AG04450 (cell line): ENCODE measurements around the gene MT1A. TPM values are rescaled to one million over a fixed set of nuclear protein-coding genes. Genes with fewer than 3 reads are reported as not detected.

Source experiments
- polyA plus RNA-seq: library from polyadenylated mRNA; depleted of rRNA; stranded (reverse); fragments of >200 nt; gene quantifications from 2 replicates; pipeline ENCODE4 v1.2.3, GENCODE V29; 2011; rRNA removed

Gene MT1A
- polyA plus RNA-seq, 1 experiment = 0.66 TPM

Other genes with a start within 250 kb of the MT1A start
- 77.9 and 80.4 TPM in 2 replicates for gene AMFR, start 213.1 kb upstream of the MT1A start, polyA plus RNA-seq
- gene NUDT21, start 187.3 kb upstream of the MT1A start, polyA plus RNA-seq = 111 and 124 TPM in 2 replicates
- 65.5 and 89.0 TPM in 2 replicates for gene OGFOD1, start 187.1 kb upstream of the MT1A start, polyA plus RNA-seq
- gene BBS2, start 118.6 kb upstream of the MT1A start, polyA plus RNA-seq = 49.7 and 53.6 TPM in 2 replicates
- gene MT4, start 73.6 kb upstream of the MT1A start, polyA plus RNA-seq = not detected in 2 replicates
- gene MT3, start 49.1 kb upstream of the MT1A start, polyA plus RNA-seq = not detected in 2 replicates
- gene MT2A, start 30.1 kb upstream of the MT1A start, polyA plus RNA-seq = 82.6 and 146 TPM in 2 replicates
- gene MT1E, start 12.9 kb upstream of the MT1A start, polyA plus RNA-seq = 153 and 250 TPM in 2 replicates
- 0.10 and 0.38 TPM in 2 replicates for gene MT1M, start 6.0 kb upstream of the MT1A start, polyA plus RNA-seq
- gene MT1B, start 13.2 kb downstream of the MT1A start, polyA plus RNA-seq = not detected in 2 replicates
- gene MT1F, start 19.3 kb downstream of the MT1A start, polyA plus RNA-seq = 0.21 and 0.35 TPM in 2 replicates
- not detected in 2 replicates for gene MT1G, start 29.4 kb downstream of the MT1A start, polyA plus RNA-seq
- not detected in 2 replicates for gene MT1H, start 31.1 kb downstream of the MT1A start, polyA plus RNA-seq
- 19.5 and 30.1 TPM in 2 replicates for gene MT1X, start 43.8 kb downstream of the MT1A start, polyA plus RNA-seq
- gene NUP93, start 91.5 kb downstream of the MT1A start, polyA plus RNA-seq = 46.4 and 51.1 TPM in 2 replicates
- gene SLC12A3, start 226.5 kb downstream of the MT1A start, polyA plus RNA-seq = not detected in 2 replicates